H9 (cell line): ENCODE measurements around the gene JAG2. TPM values are rescaled to one million over a fixed set of nuclear protein-coding genes. Genes with fewer than 3 reads are reported as not detected.

ENCODE experiments used
- DNase-seq: peaks from one replicate; pipeline ENCODE4 v3.0.0-alpha.2; 2017
- H2AFZ ChIP-seq: one replicate; pipeline ENCODE4 v1.6.1; 2013; ENCODE audit warnings: mild to moderate bottlenecking, low read length, control low read depth, moderate library complexity
- H2AK5ac ChIP-seq: 2 replicates; pipeline ENCODE4 v1.6.1; 2013; ENCODE audit warnings: low read length, control low read depth, mixed read lengths; ENCODE audit not compliant: insufficient read length
- H2BK120ac ChIP-seq: one replicate; pipeline ENCODE4 v1.6.1; 2013; ENCODE audit warnings: low read depth, mild to moderate bottlenecking, low read length, control low read depth, inconsistent platforms; ENCODE audit not compliant: poor library complexity, severe bottlenecking
- H2BK12ac ChIP-seq: 2 replicates; pipeline ENCODE4 v1.6.1; 2013; ENCODE audit warnings: low read length, control low read depth, mixed read lengths, low read depth; ENCODE audit not compliant: insufficient read length
- H2BK15ac ChIP-seq: 2 replicates; pipeline ENCODE4 v1.6.1; 2013; ENCODE audit warnings: low read depth, low read length, control low read depth
- H2BK20ac ChIP-seq: one replicate; pipeline ENCODE4 v1.6.1; 2013; ENCODE audit warnings: low read depth, mild to moderate bottlenecking, low read length, control low read depth, inconsistent platforms; ENCODE audit not compliant: poor library complexity, severe bottlenecking
- H2BK5ac ChIP-seq: 2 replicates; pipeline ENCODE4 v1.6.1; 2013; ENCODE audit warnings: low read length, control low read depth, mixed read lengths; ENCODE audit not compliant: insufficient read length
- H3K14ac ChIP-seq: 2 replicates; pipeline ENCODE4 v1.6.1; 2013; ENCODE audit warnings: low read length, control low read depth; ENCODE audit not compliant: insufficient read depth
- H3K18ac ChIP-seq: 2 replicates; pipeline ENCODE4 v1.6.1; 2013; ENCODE audit warnings: low read depth, mild to moderate bottlenecking, mixed read lengths, low read length, control low read depth; ENCODE audit not compliant: insufficient read length
- H3K23ac ChIP-seq: 2 replicates; pipeline ENCODE4 v1.6.1; 2013; ENCODE audit warnings: low read length, control low read depth, mixed read lengths, low read depth; ENCODE audit not compliant: insufficient read length
- H3K23me2 ChIP-seq: 2 replicates; pipeline ENCODE4 v1.6.1; 2013; ENCODE audit warnings: low read depth, mild to moderate bottlenecking, mixed read lengths, low read length, control low read depth; ENCODE audit not compliant: insufficient read length, poor library complexity, severe bottlenecking
- H3K27ac ChIP-seq: 2 replicates; pipeline ENCODE4 v1.5.1; 2013; ENCODE audit warnings: low read length, control low read depth, mixed read lengths, low read depth; ENCODE audit not compliant: insufficient read length
- H3K27me3 ChIP-seq: 2 replicates; pipeline ENCODE4 v1.6.1; 2013; ENCODE audit warnings: low read length, control low read depth, inconsistent platforms; ENCODE audit not compliant: insufficient read depth
- H3K4ac ChIP-seq: 2 replicates; pipeline ENCODE4 v1.6.1; 2013; ENCODE audit warnings: low read depth, mild to moderate bottlenecking, control low read depth, inconsistent platforms, low read length, moderate library complexity
- H3K4me1 ChIP-seq: 2 replicates; pipeline ENCODE4 v1.6.1; 2013; ENCODE audit warnings: low read length, control low read depth, inconsistent platforms; ENCODE audit not compliant: insufficient read depth
- H3K4me2 ChIP-seq: 2 replicates; pipeline ENCODE4 v1.6.1; 2013; ENCODE audit warnings: low read length, control low read depth, mixed read lengths; ENCODE audit not compliant: insufficient read length, insufficient read depth
- H3K56ac ChIP-seq: 2 replicates; pipeline ENCODE4 v1.6.1; 2013; ENCODE audit warnings: low read depth, mild to moderate bottlenecking, mixed read lengths, low read length, control low read depth; ENCODE audit not compliant: insufficient read length
- H3K79me1 ChIP-seq: 2 replicates; pipeline ENCODE4 v1.6.1; 2013; ENCODE audit warnings: low read depth, mild to moderate bottlenecking, moderate library complexity, low read length, control low read depth, inconsistent platforms; ENCODE audit not compliant: insufficient read depth, poor library complexity, severe bottlenecking
- H3K79me2 ChIP-seq: 2 replicates; pipeline ENCODE4 v1.6.1; 2013; ENCODE audit warnings: low read length, control low read depth, inconsistent platforms; ENCODE audit not compliant: insufficient read depth
- H3K9ac ChIP-seq: 2 replicates; pipeline ENCODE4 v1.6.1; 2013; ENCODE audit warnings: low read length, control low read depth, mixed read lengths; ENCODE audit not compliant: insufficient read length; ENCODE audit errors: extremely low read depth
- H3K9me3 ChIP-seq: one replicate; pipeline ENCODE4 v1.6.1; 2013; ENCODE audit warnings: low read depth, low read length, inconsistent platforms; ENCODE audit not compliant: control insufficient read depth
- H3T11ph ChIP-seq: one replicate; pipeline ENCODE4 v1.6.1; 2013; ENCODE audit warnings: mild to moderate bottlenecking, low read length, control low read depth, inconsistent platforms
- H4K20me1 ChIP-seq: one replicate; pipeline ENCODE4 v1.6.1; 2013; ENCODE audit not compliant: control insufficient read depth, insufficient read length, insufficient read depth
- H4K5ac ChIP-seq: 2 replicates; pipeline ENCODE4 v1.6.1; 2013; ENCODE audit warnings: low read depth, mild to moderate bottlenecking, mixed read lengths, low read length, control low read depth; ENCODE audit not compliant: insufficient read length
- H4K8ac ChIP-seq: replicated peaks from 2 replicates; pipeline ENCODE4 v1.6.1; 2013; ENCODE audit warnings: low read length, control low read depth, mixed read lengths, low read depth; ENCODE audit not compliant: insufficient read length
- H4K91ac ChIP-seq: 2 replicates; pipeline ENCODE4 v1.6.1; 2013; ENCODE audit warnings: low read depth, mild to moderate bottlenecking, moderate library complexity, mixed read lengths, low read length, control low read depth; ENCODE audit not compliant: insufficient read length
- H3K27ac Mint-ChIP-seq, 3 experiments: 2 replicates in 2 of 3; 3 replicates in 1 of 3; pipeline ENCODE4 v1.8.0; 2020 to 2021; ENCODE audit warnings: mixed read lengths in 3 of 3, mild to moderate bottlenecking in 1 of 3, moderate library complexity in 1 of 3
- H3K27me3 Mint-ChIP-seq: 2 replicates; pipeline ENCODE4 v1.8.0; 2021; ENCODE audit warnings: low read depth, mild to moderate bottlenecking, moderate library complexity, mixed read lengths
- H3K36me3 Mint-ChIP-seq, 3 experiments: 2 replicates in 2 of 3; 3 replicates in 1 of 3; pipeline ENCODE4 v1.8.0; 2020 to 2021; ENCODE audit warnings: low read depth in 3 of 3, mixed read lengths in 3 of 3; ENCODE audit not compliant: insufficient read depth in 1 of 3
- H3K4me1 Mint-ChIP-seq, 2 experiments: 2 replicates each; pipeline ENCODE4 v1.8.0; 2020; ENCODE audit warnings: mixed read lengths in 2 of 2
- H3K4me3 Mint-ChIP-seq, 2 experiments: 2 replicates in 1 of 2; 3 replicates in 1 of 2; pipeline ENCODE4 v1.8.0; 2020 to 2021; ENCODE audit warnings: mild to moderate bottlenecking in 2 of 2, mixed read lengths in 2 of 2, moderate library complexity in 1 of 2
- H3K9me3 Mint-ChIP-seq, 2 experiments: 2 replicates in 1 of 2; 3 replicates in 1 of 2; pipeline ENCODE4 v1.8.0; 2020; ENCODE audit warnings: mild to moderate bottlenecking in 2 of 2, mixed read lengths in 2 of 2, moderate library complexity in 1 of 2
- CTCF ChIP-seq: fragments of 200-600 bp; sonication (generic); conservative IDR thresholded peaks from 3 replicates; pipeline ENCODE4 v1.8.0; 2021; ENCODE audit warnings: antibody characterized with exemption, mild to moderate bottlenecking
- WGBS: extraction: QIAGEN DNeasy Blood & Tissue Kit; methylation state at CpG from one replicate; pipeline ENCODE4 v1.1.7; 2013; ENCODE audit warnings: missing lambda C conversion rate, low lambda C conversion rate, mixed read lengths; ENCODE audit not compliant: insufficient read length; ENCODE audit errors: extremely low coverage; 5-methylcytosine and 5-hydroxymethylcytosine counted together
- total RNA-seq: library from RNA; stranded (reverse); gene quantifications from 2 replicates; pipeline ENCODE4 v1.2.1, GENCODE V29; 2021

The JAG2 gene
- total RNA-seq, 1 experiment from 2014 or later, result 11.4 TPM

- no peak overlapping the region for H3K4ac ChIP-seq
- H3K9me3 ChIP-seq, result no peaks in the 10 kb centered on the region
- no peak overlapping the region for H4K5ac ChIP-seq
- no peak overlapping the region for H3K4me2 ChIP-seq
- H3K14ac ChIP-seq, result no peak overlapping the region; the same call in 1 of the 2 replicates
- WGBS, result no CpG with 5 or more reads among the region's 18 CpGs
- no peaks in the 10 kb centered on the region for H3K23me2 ChIP-seq
- no peak for DNase-seq
- no peak overlapping the region for H4K91ac ChIP-seq
- no peak overlapping the region for H3K4me3 Mint-ChIP-seq
- no peak overlapping the region for H3K9ac ChIP-seq
- H4K20me1 ChIP-seq, result no peaks in the 10 kb centered on the region
- no peaks in the 10 kb centered on the region for H3K4me1 ChIP-seq
- no peak for TF ChIP-seq CTCF
- no peak overlapping the region for H2AFZ ChIP-seq
- H3K27me3 ChIP-seq, result no peaks in the 10 kb centered on the region
- no peak overlapping the region for H2BK15ac ChIP-seq
- H2AK5ac ChIP-seq, result no peak overlapping the region
- H3K23ac ChIP-seq, result no peak overlapping the region
- no peaks in the 10 kb centered on the region for H3K79me1 ChIP-seq
- no peak overlapping the region for H4K8ac ChIP-seq
- H3K27ac Mint-ChIP-seq, result peak overlapping the region in 1 of 3 experiments; percentile 59; a peak in 1 of 7 replicates
- no peak overlapping the region for H2BK5ac ChIP-seq
- H3K56ac ChIP-seq, result no peak overlapping the region
- H3K18ac ChIP-seq, result no peak overlapping the region
- H2BK12ac ChIP-seq, result no peak overlapping the region
- H2BK20ac ChIP-seq, result no peak overlapping the region
- H3K4me1 Mint-ChIP-seq, result no peaks in the 10 kb centered on the region
- H3K27me3 Mint-ChIP-seq, result no peaks in the 10 kb centered on the region
- no peaks in the 10 kb centered on the region for H3K79me2 ChIP-seq
- no peaks in the 10 kb centered on the region for H3K9me3 Mint-ChIP-seq
- H3T11ph ChIP-seq, result no peak overlapping the region
- H3K27ac ChIP-seq, result no peak overlapping the region
- no peaks in the 10 kb centered on the region for H3K36me3 Mint-ChIP-seq
- no peak overlapping the region for H2BK120ac ChIP-seq
Measured at GRCh38 chr14:105149146-105149781, 19.3 kb downstream of the JAG2 start.
